WERI-Rb-1 (cell line): Measurements from ENCODE around the gene GCA.

Source experiments
- DNase-seq: peaks from one replicate; pipeline ENCODE4 v3.0.0-alpha.2; 2020
- H3K27ac ChIP-seq: fragments of 250-450 bp; sonication (Bioruptor Pico); 2 replicates; pipeline ENCODE4 v1.5.1; 2020; ENCODE audit warnings: mild to moderate bottlenecking, moderate library complexity
- H3K27me3 ChIP-seq: fragments of 250-450 bp; sonication (Bioruptor Pico); 2 replicates; pipeline ENCODE4 v1.5.1; 2021; ENCODE audit warnings: mild to moderate bottlenecking, low read depth, moderate library complexity; ENCODE audit not compliant: insufficient read depth, severe bottlenecking
- H3K36me3 ChIP-seq: fragments of 250-450 bp; sonication (Bioruptor Pico); 2 replicates; pipeline ENCODE4 v1.5.1; 2020; ENCODE audit warnings: mild to moderate bottlenecking, moderate library complexity
- H3K4me3 ChIP-seq: 2 replicates; pipeline ENCODE4 v1.5.1; 2011; ENCODE audit warnings: low read depth, mild to moderate bottlenecking, control low read depth, low read length
- H3K9me3 ChIP-seq: fragments of 250-450 bp; sonication (Bioruptor Pico); 2 replicates; pipeline ENCODE4 v1.5.1; 2021; ENCODE audit warnings: mild to moderate bottlenecking, moderate library complexity; ENCODE audit not compliant: severe bottlenecking
- CTCF ChIP-seq: IDR thresholded peaks from 2 replicates; pipeline ENCODE4 v1.5.1; 2011; ENCODE audit warnings: low read depth, mild to moderate bottlenecking, control low read depth, inconsistent platforms, low read length

The GCA gene

GRCh38 chr2:162333968-162334367 lies 10.0 kb upstream of the GCA start:
- peak; percentile 61 for TF ChIP-seq CTCF
- H3K9me3 ChIP-seq, result no peaks in the 10 kb centered on the region
- H3K27ac ChIP-seq, result no peak overlapping the region
- DNase-seq, result peak; percentile 63
- no peak overlapping the region for H3K4me3 ChIP-seq
- no peaks in the 10 kb centered on the region for H3K27me3 ChIP-seq
- H3K36me3 ChIP-seq, result no peaks in the 10 kb centered on the region

- no peaks in the 10 kb centered on the region for H3K36me3 ChIP-seq
- no peak for TF ChIP-seq CTCF
Measured at GRCh38 chr2:162337868-162338267, 6.1 kb upstream of the GCA start.

GRCh38 chr2:162340822-162341221 lies 3.1 kb upstream of the GCA start:
- DNase-seq, result no peak
- Histone ChIP-seq H3K9me3 (no peaks in the 10 kb centered on the region), H3K27ac (no peak overlapping the region), H3K36me3 (no peaks in the 10 kb centered on the region), H3K27me3 (no peaks in the 10 kb centered on the region), H3K4me3 (no peak overlapping the region)
- no peak for TF ChIP-seq CTCF

More at GRCh38 chr2:162337868-162338267, 6.1 kb upstream of the GCA start:
- DNase-seq, result no peak
- H3K27ac ChIP-seq, result no peak overlapping the region
- no peak overlapping the region for H3K4me3 ChIP-seq
- no peaks in the 10 kb centered on the region for H3K9me3 ChIP-seq
- H3K27me3 ChIP-seq, result no peaks in the 10 kb centered on the region

GRCh38 chr2:162342321-162342720 lies 1.6 kb upstream of the GCA start:
- TF ChIP-seq CTCF, result no peak
- Histone ChIP-seq H3K27ac (no peak overlapping the region), H3K4me3 (no peak overlapping the region), H3K9me3 (no peaks in the 10 kb centered on the region), H3K36me3 (no peaks in the 10 kb centered on the region), H3K27me3 (no peaks in the 10 kb centered on the region)
- no peak for DNase-seq

- Histone ChIP-seq H3K27ac (no peak overlapping the region), H3K4me3 (no peak overlapping the region)
- no peak for TF ChIP-seq CTCF
Measured at GRCh38 chr2:162342841-162343240, 1.1 kb upstream of the GCA start.

GRCh38 chr2:162343492-162343823 lies 474 bp upstream of the GCA start:
- H3K4me3 ChIP-seq, result peak overlapping the region; percentile 92
- H3K9me3 ChIP-seq, result no peaks in the 10 kb centered on the region
- no peak for DNase-seq
- H3K27ac ChIP-seq, result no peak overlapping the region
- TF ChIP-seq CTCF, result no peak
- no peaks in the 10 kb centered on the region for H3K36me3 ChIP-seq
- no peaks in the 10 kb centered on the region for H3K27me3 ChIP-seq

More at GRCh38 chr2:162342841-162343240, 1.1 kb upstream of the GCA start:
- Histone ChIP-seq H3K27me3 (no peaks in the 10 kb centered on the region), H3K36me3 (no peaks in the 10 kb centered on the region), H3K9me3 (no peaks in the 10 kb centered on the region)
- no peak for DNase-seq
